ENCODE results near the gene G6PD.

G6PD gene

DNA sequence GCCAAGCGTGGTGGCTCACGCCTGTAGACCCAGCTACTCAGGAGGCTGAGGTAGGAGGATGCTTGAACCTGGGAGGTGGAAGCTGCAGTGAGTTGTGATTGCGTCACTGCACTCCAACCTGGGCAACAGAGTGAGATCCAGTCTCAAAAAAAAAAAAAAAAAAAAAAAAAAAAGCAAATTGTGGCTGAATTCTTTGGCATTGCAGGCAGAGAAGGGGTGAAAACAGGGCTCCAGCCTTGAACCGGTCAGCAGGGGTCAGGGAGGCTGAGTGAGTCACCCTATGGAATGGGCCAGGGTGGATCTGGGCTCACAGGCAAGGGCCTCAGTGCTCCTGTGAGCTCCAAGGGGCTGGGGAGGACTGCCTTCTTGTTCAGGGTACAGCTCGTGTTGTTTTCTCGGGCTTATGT lies 17.4 kb downstream of the G6PD start:
- no peak for ATAC-seq
- no peak for TF ChIP-seq BACH2 (CRISPR knock-in tag; IDR thresholded peaks at IDR 0.05; ENCODE audit: borderline replicate concordance)
- no peak for TF ChIP-seq TOX (CRISPR knock-in tag; IDR thresholded peaks at IDR 0.05; ENCODE audit: borderline replicate concordance)
- TF ChIP-seq PPARA (CRISPR knock-in tag; IDR thresholded peaks at IDR 0.05; ENCODE audit: borderline replicate concordance) = no peak
- TF ChIP-seq ZNF70 (CRISPR knock-in tag; IDR thresholded peaks at IDR 0.05) = no peak
- TF ChIP-seq GLIS3 (CRISPR knock-in tag; IDR thresholded peaks at IDR 0.05) = no peak

DNA sequence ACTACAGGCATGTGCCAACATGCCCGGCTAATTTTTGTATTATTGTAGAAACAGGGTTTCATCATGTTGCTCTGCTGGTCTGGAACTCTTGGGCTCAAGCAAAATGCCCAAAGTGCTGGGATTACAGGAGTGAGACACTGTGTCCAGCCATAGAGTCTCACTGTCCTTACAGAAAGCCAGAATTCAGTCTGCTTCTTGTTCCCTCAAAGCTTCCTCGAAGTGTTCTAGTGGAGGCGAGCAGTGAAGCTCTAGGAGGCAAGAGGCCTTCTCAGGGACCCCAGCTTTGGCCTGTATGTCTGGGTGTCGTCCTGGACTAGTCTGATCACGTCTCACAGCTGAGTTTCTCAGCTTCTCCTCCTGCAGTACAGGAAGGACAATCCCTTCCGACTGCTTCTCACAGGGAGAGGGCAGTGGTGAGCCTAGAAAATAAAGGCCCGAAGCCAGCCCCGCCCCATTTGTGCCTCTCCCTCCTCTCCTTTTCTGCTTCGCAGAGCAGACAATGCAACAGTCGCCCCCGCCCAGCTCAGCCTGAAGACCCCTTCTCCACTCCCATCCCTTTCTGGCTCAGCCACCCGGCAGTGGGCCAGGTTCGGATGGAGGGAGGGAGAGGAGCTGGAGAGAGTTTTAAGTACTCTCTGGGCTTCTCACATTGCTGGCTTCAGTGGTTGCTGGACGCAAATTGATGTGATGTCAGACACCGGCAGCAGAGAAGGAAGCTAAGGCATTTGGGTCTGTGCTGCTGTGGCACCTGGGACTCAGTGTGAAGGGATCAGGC lies 19.6 kb downstream of the G6PD start:
- TF ChIP-seq ESRRG (CRISPR knock-in tag; IDR thresholded peaks at IDR 0.05) = no peak
- TF ChIP-seq ZC3H10 (CRISPR knock-in tag; IDR thresholded peaks at IDR 0.05) = no peak
- TF ChIP-seq TOX (CRISPR knock-in tag; IDR thresholded peaks at IDR 0.05; ENCODE audit: borderline replicate concordance) = no peak
- no peak for TF ChIP-seq ZNF565 (CRISPR knock-in tag; conservative IDR thresholded peaks at IDR 0.05; ENCODE audit: low read depth)
- TF ChIP-seq ZFP3 (CRISPR knock-in tag; IDR thresholded peaks at IDR 0.05) = no peak
- no peak for TF ChIP-seq ZNF70 (CRISPR knock-in tag; IDR thresholded peaks at IDR 0.05)
- TF ChIP-seq TCF4 (CRISPR knock-in tag; IDR thresholded peaks at IDR 0.05; ENCODE audit: borderline replicate concordance) = no peak
- ATAC-seq = peak; percentile 89

GRCh38 chrX:154525606-154526490 lies 20.8 kb downstream of the G6PD start:
- ATAC-seq = no peak
- TF ChIP-seq BACH2 (CRISPR knock-in tag; IDR thresholded peaks at IDR 0.05; ENCODE audit: borderline replicate concordance) = no peak
- TF ChIP-seq TSHZ2 (CRISPR knock-in tag; IDR thresholded peaks at IDR 0.05) = no peak
- no peak for TF ChIP-seq RARB (CRISPR knock-in tag; IDR thresholded peaks at IDR 0.05)
- no peak for TF ChIP-seq ZFP30 (CRISPR knock-in tag; IDR thresholded peaks at IDR 0.05)
- TF ChIP-seq, protein P1, sequence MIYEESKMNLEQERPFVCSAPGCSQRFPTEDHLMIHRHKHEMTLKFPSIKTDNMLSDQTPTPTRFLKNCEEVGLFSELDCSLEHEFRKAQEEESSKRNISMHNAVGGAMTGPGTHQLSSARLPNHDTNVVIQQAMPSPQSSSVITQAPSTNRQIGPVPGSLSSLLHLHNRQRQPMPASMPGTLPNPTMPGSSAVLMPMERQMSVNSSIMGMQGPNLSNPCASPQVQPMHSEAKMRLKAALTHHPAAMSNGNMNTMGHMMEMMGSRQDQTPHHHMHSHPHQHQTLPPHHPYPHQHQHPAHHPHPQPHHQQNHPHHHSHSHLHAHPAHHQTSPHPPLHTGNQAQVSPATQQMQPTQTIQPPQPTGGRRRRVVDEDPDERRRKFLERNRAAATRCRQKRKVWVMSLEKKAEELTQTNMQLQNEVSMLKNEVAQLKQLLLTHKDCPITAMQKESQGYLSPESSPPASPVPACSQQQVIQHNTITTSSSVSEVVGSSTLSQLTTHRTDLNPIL (CRISPR knock-in tag; IDR thresholded peaks at IDR 0.05; ENCODE audit: low read depth) = no peak
- no peak for TF ChIP-seq TCF4 (CRISPR knock-in tag; IDR thresholded peaks at IDR 0.05; ENCODE audit: borderline replicate concordance)
- TF ChIP-seq, protein P2, sequence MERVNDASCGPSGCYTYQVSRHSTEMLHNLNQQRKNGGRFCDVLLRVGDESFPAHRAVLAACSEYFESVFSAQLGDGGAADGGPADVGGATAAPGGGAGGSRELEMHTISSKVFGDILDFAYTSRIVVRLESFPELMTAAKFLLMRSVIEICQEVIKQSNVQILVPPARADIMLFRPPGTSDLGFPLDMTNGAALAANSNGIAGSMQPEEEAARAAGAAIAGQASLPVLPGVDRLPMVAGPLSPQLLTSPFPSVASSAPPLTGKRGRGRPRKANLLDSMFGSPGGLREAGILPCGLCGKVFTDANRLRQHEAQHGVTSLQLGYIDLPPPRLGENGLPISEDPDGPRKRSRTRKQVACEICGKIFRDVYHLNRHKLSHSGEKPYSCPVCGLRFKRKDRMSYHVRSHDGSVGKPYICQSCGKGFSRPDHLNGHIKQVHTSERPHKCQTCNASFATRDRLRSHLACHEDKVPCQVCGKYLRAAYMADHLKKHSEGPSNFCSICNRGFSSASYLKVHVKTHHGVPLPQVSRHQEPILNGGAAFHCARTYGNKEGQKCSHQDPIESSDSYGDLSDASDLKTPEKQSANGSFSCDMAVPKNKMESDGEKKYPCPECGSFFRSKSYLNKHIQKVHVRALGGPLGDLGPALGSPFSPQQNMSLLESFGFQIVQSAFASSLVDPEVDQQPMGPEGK (CRISPR knock-in tag; IDR thresholded peaks at IDR 0.05; ENCODE audit: borderline replicate concordance) = no peak
- TF ChIP-seq SNAI2 (CRISPR knock-in tag; IDR thresholded peaks at IDR 0.05) = no peak
- TF ChIP-seq CSDC2 (CRISPR knock-in tag; IDR thresholded peaks at IDR 0.05) = no peak
- no peak for TF ChIP-seq ARNTL (CRISPR knock-in tag; IDR thresholded peaks at IDR 0.05; ENCODE audit: borderline replicate concordance, low read depth)
- TF ChIP-seq POU6F1 (CRISPR knock-in tag; IDR thresholded peaks at IDR 0.05; ENCODE audit: borderline replicate concordance, low read depth) = no peak
- TF ChIP-seq PPARA (CRISPR knock-in tag; IDR thresholded peaks at IDR 0.05; ENCODE audit: borderline replicate concordance) = no peak
- TF ChIP-seq ZFP3 (CRISPR knock-in tag; IDR thresholded peaks at IDR 0.05) = no peak
- TF ChIP-seq CSRNP3 (CRISPR knock-in tag; IDR thresholded peaks at IDR 0.05) = no peak
- no peak for TF ChIP-seq ISL1 (CRISPR knock-in tag; IDR thresholded peaks at IDR 0.05)
- no peak for TF ChIP-seq ZNF8 (CRISPR knock-in tag; IDR thresholded peaks at IDR 0.05)
- TF ChIP-seq ZC3H10 (CRISPR knock-in tag; IDR thresholded peaks at IDR 0.05) = no peak
- no peak for TF ChIP-seq GLIS3 (CRISPR knock-in tag; IDR thresholded peaks at IDR 0.05)
- TF ChIP-seq OSR1 (CRISPR knock-in tag; IDR thresholded peaks at IDR 0.05) = no peak

Data from SK-N-SH treated with all-trans-retinoic acid at 6 μM for 48 hours (cell line).